ENCODE data around the gene TRIM69.

DNA sequence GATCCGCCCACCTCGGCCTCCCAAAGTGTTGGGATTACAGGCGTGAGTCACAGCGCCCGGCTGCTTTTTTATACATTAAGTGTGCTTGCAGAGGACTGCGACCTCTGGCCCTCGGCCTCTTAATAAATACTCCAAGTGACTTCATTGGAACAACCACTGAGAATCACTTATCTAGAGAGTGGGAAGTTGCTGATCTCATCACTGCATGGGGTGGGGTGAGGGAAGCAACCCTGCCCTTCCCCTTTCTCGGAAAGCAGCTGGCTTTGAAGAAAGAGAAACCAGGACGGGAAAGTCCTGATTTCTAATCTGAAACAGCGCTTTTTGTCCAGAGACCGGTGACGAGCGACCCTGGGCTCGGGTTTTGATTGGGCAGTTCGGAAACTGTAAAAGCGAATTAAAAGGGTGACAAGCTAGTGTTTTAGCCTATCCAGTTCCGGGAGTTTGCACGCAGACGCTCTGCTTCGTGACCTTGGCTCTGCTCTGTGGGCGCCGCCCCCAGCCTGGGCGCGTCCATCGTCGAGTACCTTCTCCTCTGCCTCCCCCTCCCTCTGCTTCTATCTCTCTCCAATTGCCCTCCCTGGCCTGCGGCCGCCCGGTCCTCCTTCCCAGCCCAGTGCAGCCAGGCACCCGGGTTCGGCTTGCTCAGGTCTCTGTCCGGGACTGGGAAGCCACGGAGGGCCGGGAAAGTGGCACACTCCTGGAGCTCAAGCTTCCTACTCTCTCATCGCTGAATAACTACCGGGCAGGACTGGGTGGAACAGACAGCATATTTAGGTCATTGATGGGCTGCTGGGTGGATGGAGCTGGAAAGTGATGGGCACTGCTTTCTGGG is 7.5 kb upstream of the TRIM69 start:
- TF ChIP-seq, protein P1, sequence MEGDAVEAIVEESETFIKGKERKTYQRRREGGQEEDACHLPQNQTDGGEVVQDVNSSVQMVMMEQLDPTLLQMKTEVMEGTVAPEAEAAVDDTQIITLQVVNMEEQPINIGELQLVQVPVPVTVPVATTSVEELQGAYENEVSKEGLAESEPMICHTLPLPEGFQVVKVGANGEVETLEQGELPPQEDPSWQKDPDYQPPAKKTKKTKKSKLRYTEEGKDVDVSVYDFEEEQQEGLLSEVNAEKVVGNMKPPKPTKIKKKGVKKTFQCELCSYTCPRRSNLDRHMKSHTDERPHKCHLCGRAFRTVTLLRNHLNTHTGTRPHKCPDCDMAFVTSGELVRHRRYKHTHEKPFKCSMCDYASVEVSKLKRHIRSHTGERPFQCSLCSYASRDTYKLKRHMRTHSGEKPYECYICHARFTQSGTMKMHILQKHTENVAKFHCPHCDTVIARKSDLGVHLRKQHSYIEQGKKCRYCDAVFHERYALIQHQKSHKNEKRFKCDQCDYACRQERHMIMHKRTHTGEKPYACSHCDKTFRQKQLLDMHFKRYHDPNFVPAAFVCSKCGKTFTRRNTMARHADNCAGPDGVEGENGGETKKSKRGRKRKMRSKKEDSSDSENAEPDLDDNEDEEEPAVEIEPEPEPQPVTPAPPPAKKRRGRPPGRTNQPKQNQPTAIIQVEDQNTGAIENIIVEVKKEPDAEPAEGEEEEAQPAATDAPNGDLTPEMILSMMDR (IDR thresholded peaks at IDR 0.05; ENCODE audit: insufficient read depth, low read length): no peak
- TF ChIP-seq REST (IDR thresholded peaks at IDR 0.05; ENCODE audit: insufficient replicate concordance, low read depth) (no peak), POLR2AphosphoS5 (IDR thresholded peaks at IDR 0.05; ENCODE audit: low read depth) (peak; percentile 36; the same call in 1 of the 2 replicates), SPI1 (IDR thresholded peaks at IDR 0.05; ENCODE audit: borderline replicate concordance, low read depth) (peak; percentile 94)
